H4 (cell line): ENCODE results near the gene OPALIN. TPM values are rescaled to one million over a fixed set of nuclear protein-coding genes. Genes with fewer than 3 reads are reported as not detected.
A peak's percentile ranks its signal among the peaks of the same experiment; 100 is the strongest.
"Not testable (repeated sequence)": the region's sequence is repeated elsewhere in the genome, so short reads cannot be mapped to it uniquely, and the experiment has no call there.

ENCODE experiments used
- DNase-seq: peaks from one replicate; pipeline ENCODE4 v3.0.0-alpha.2; 2015; ENCODE audit warnings: low spot score
- total RNA-seq: library from RNA; depleted of rRNA; stranded (reverse); fragments of >200 nt; shearing (Covaris generic); gene quantifications from 2 replicates; pipeline ENCODE4 v1.2.3, GENCODE V29; 2014

The OPALIN gene
- total RNA-seq, 1 experiment from 2014 or later: not detected

GRCh38 chr10:96339383-96339782 lies 19.4 kb downstream of the OPALIN start:
- no peak for DNase-seq

DNA sequence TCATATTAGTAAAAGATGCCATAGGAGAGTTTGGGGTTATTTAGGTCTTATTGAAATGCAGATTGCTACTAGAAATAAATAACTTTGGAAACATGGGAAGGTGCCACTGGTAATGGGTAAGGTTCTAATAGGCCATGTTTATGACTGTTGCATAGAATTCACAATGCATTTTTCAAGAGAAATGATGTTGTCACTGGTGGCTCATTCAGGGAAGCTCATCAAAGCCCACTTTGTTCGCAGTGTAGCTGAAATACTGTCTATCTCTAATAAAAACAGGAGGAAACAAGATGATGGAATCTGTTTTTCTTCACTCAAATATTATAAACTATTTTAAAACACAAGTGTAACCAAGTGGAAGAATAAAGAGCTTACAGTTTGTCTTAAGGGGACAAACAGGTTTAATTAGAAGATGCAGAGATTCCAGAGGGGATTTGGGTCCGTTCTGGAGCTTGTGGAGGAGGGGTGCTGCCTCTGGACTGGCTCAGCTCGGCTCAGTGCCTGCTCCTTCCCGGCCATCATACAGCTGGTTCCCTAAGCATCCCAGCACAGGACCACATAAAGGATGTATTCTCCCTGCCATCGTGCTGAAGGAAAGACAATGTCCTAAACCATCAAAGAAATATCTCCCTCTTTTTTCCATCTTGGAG lies 20.4 kb downstream of the OPALIN start:
- DNase-seq: no peak

DNA sequence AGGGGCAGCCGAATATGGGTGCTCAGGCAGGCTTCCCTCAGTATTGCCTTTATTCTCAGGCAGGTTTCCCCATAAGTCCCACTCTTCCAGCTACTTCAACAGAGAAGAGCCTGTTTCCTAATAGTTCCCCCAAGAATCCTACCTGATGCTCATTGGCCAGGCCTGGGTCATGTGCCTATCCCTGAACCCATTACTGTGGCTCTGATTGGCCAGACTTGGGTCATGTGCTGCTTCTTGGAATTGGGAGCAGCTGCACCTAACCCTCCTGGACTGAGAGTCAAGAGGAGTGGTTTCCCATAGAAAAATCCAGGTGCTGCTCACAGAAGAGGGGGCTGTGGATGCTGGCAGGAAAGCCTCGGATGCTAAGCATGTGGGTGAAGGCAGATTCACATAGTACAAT lies 21.7 kb downstream of the OPALIN start:
- no peak for DNase-seq

DNA sequence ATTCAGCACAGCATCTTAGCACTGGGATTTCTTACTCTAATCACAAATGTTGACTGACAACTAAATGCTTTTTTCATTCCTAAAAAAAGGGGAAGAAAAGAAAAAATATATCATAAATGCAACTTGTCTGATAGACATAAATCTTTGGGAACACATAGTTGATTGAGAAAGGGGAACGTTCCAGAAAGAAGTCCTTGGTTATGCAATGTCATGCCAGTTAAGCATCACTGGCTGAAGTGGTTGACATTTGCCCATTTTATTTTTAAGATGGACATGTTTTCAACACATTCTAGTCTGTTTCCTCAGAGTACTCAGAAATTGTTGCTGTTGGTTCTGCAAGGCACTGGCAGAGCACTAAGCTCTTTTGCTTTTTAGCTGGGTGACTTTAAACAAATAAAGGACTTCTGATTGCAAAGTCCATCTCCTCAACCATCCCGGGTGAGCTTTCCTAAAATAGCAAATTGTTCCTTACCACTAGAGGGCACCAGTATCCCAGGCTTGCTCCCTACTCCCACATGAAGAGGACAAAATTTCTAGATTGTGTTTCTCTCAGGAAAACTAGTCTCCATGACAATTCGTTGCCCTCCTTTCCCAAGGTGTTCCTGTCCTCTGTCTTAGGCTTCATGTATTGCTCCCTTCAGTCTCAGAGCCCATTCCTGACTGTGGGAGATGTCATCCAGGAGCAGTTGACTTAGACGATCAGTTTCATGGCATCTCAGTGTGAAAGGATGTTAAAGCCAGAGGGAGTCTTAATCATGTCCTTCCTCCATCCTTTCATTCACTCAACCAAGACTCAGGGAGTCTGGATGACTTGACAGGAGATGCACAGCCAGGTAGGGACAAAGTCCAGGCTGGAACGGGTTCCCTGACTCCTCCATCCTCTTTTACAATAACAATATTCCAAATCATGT lies 23.9 kb downstream of the OPALIN start:
- peak; percentile 37 for DNase-seq

GRCh38 chr10:96333101-96333500 lies 25.7 kb downstream of the OPALIN start:
- DNase-seq: no peak

DNA sequence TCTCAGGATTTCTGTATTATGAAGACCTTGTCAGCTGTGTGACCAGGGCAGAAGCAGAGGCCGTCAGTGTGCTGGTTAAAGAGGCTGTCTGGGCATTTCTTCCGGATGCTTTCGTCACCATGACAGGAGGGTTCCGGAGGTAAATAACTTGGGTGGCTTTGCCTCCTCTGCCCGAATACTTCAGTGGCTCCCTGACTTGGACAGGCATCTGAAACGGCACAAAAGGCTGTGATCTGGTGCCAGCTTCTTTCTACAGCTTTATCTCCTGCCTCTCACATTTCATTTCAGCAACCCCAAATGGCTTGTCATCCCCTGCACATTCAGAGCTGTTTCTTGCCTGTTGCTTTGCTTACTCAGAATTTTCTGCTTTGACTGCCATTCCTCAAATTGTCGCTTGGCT lies 31.3 kb downstream of the OPALIN start:
- DNase-seq: no peak

DNA sequence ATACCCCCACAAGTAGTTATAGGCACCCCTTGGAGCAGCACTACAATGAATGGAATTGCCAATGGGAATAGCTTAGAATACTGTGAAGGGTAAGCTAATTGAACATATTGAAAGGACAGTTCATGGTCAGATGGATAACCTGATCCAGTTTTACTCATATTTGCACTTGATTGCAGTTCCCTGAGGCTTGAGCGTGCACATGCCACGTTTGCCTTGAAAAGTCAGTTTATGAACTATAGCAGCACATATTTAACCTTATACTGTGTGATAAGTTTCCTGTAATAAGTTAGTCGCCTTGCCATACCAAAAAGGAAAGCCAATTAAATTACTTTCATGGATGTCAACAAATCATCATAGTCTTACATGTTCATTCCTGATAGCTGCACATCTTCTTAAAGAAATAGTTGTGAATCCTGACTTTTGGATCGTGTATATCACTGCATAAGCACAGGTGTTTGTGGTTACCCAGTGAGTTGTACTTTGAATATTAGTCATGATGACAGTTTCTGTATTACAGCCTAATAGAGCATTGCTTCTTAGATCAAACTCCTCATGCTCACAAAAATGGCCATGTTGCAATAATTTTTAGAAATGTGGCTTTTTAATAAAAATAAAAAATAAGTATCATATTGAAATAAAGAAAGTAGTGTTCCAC lies 33.0 kb downstream of the OPALIN start:
- DNase-seq: no peak

GRCh38 chr10:96324447-96324846 lies 34.4 kb downstream of the OPALIN start:
- DNase-seq: no peak

DNA sequence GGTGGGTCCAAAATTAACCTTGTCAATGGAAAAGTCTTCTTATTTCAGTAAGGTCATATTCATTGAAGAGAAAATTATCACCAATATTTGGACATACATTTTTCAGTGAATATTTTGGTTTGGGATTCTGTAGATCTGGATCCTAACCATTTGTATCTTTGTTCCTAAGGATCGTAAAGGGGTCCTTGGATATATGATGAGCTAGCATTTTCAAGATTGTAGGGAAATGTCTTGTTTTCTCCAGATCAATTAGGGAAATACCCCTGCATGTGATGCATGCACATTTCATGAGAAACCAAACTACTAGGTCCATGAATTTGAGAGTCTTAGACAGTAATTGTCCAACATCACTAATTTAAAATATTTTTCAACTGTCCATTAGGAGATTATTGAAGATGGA lies 36.5 kb downstream of the OPALIN start:
- no peak for DNase-seq

GRCh38 chr10:96321822-96322221 lies 37.0 kb downstream of the OPALIN start:
- DNase-seq: no peak

DNA sequence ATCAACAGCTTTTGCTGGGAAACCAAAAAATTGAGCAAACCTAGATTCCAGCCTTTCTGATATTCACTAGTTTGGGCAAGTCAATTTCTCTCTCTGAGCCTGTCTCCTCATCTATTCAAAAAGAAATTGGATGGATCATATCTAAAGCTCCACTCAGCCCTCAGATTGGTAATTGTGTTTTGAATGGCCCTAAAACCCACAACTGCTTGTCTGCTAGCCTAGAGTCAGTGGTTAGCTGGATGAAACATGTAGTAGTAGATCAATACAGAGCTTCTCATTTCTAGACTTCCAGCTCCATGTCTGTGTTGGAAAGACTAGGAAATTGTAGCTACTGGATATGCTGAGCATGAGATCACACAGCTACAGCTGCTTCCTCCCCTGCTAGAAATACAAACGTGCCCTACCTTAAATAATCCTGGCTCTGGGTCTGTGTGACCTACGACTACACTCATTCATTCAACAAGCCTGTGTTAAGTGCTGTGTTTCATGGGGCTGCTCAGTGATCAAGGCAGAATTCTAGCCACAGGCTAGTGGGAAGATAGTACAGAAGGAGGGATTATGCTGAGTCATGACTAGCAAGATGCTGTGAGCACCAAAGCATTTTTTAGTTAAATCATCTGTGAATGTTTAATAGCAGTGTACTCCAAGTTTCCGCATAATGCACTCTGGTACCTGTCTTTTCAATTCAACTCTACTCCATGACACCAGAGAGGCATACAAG lies 38.9 kb downstream of the OPALIN start:
- DNase-seq: peak; percentile 14

GRCh38 chr10:96317067-96317833 lies 41.6 kb downstream of the OPALIN start:
- no peak for DNase-seq

- no peak for DNase-seq
Observed at GRCh38 chr10:96313344-96313743, 45.5 kb downstream of the OPALIN start.

DNA sequence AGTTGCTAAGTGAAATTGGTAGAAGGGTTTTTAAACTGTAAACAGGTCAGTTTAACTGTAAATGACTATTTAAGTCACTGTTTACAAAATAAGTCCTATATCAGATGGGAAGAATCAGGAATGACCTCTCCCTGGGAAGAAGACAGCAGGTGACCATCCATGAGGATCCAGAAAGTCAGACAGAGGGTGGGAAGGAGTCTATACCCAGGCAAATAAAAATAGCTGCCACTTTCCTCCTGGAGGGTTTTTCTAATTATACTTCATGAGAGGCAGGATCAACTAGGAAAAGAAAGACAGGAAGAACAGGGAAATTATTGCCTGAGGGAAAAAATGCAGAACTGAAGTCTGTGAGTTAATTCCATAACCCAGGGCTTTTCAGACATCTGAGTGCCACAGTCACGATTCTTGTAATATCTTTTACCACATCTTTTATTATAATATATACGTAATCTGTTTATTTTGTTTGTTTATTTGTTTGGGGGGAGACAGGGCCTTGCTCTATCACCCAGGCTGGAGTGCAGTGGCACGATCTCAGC lies 47.6 kb downstream of the OPALIN start:
- no peak for DNase-seq

DNA sequence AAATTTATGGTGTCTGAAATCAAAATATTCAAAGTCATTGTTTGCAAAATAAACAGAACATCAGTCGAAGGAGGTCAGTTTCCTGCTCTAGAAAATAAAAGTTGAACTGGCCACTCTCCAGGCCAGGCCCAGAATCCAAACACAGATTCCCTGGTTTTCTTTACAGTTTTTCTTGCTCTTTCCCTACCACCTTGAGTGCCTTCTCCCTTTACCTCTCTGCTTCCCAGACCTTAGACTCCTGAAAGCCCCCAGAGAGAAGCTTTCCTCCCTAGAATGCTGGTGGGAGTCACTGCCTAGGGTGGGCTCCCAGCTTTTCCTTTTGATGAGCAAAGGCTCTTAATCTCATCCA lies 48.5 kb downstream of the OPALIN start:
- no peak for DNase-seq

- DNase-seq: no peak
Observed at GRCh38 chr10:96309628-96310320, 49.0 kb downstream of the OPALIN start.

DNA sequence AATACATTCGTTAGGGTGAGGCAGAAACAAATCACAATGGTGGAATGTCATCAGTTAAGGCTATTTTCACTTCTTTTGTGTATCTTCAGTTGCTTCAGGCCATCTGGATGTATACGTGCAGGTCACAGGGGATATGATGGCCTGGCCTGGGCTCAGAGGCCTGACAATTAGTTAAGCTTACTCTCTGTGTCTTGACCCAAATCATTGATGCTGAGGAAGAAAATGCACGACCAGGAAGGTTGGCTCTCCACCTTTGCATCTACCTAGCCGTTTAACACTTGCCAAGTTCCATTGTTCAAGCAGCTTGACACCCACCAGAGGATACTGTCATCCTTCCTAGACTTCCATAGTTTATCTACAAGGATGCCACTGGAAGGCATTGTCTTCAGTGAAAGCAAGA lies 49.9 kb downstream of the OPALIN start:
- DNase-seq: not testable (repeated sequence)

- peak; percentile 43 for DNase-seq
Observed at GRCh38 chr10:96306516-96306915, 52.3 kb downstream of the OPALIN start.

- no peak for DNase-seq
Observed at GRCh38 chr10:96305019-96305418, 53.8 kb downstream of the OPALIN start.

DNA sequence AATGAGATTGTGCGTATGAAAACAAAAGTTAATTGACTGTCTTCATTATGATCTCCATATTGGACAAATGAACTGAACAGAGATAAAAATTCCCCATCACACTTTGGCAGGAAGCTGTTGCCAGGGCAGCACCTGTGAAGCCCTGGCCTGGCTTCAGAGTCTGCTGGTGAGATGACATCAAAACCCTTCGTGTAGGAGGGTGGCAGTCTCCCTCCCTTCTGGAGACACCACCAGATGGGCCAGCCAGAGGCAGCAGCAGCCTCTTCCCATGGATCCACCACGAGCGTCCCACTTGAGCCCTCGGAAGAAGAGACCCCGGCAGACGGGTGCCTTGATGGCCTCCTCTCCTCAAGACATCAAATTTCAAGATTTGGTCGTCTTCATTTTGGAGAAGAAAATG lies 54.6 kb downstream of the OPALIN start, which contains the start of gene DNTT:
Gene DNTT, plus strand, starts transcription at position 205 of the 400 bp plus-strand sequence. Its CDS starts 64 bp downstream, at position 269.
- DNase-seq: no peak
